HG02763 (cell line): ENCODE data around the gene SMIM41.

Source experiments
- ATAC-seq: cut with Tn5 transposase; IDR thresholded peaks from one replicate; pipeline ENCODE4 v1.9.1; 2021; ENCODE audit warnings: mild to moderate bottlenecking, moderate library complexity; ENCODE audit not compliant: unreplicated experiment

Gene SMIM41

GRCh38 chr12:52063082-52063924 lies 16.2 kb upstream of the SMIM41 start:
- ATAC-seq, result no peak

- no peak for ATAC-seq
Observed at GRCh38 chr12:52063981-52064649, 15.4 kb upstream of the SMIM41 start.

DNA sequence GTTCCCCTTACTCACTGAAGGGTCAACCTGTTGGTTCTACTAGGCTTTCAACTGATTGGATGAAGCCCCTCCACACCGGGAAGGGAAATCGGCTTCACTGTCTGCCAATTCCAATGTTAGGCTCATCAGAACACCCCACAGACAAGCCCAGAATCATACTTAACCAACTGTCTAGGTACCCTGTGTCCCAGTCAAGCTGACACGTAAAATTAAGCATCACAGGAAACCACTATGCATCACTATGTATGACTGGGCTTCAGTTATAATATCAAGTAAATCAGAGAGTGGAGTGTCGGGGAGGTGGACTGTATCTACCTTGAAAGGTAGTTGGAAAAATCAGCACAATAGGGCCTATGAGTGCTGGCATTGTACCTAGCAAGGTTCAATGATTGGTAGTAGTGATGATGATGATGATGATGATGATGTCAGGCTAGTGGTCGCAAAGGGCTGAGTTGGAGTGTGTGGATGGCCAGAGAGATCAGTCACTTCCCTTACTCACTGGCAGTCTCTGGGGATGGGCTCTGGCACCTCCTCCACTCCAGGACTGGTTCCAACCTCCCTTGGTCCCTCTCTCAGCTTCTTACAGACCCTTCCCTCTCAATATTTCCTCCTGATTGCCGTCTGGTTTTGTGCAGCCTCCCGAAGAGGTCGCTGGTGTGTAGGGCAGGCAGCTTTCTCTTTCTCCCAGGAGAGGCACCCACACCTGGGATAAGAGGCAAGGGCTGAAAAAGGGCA lies 13.0 kb upstream of the SMIM41 start:
- no peak for ATAC-seq

DNA sequence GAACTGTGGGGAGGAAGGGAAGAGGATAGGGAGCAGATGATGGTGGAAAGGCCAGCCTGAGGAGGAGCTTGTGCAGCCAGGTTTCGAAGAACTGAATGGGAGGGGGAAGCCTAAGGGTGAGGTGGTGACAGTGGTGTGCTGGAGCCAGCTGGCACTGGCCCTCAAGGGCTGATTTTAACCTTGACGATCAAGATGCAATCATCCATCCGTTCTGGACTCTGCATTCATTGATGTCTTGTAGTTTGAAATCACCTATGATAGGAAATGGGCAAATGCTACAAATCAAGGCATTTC lies 12.5 kb upstream of the SMIM41 start:
- no peak for ATAC-seq

DNA sequence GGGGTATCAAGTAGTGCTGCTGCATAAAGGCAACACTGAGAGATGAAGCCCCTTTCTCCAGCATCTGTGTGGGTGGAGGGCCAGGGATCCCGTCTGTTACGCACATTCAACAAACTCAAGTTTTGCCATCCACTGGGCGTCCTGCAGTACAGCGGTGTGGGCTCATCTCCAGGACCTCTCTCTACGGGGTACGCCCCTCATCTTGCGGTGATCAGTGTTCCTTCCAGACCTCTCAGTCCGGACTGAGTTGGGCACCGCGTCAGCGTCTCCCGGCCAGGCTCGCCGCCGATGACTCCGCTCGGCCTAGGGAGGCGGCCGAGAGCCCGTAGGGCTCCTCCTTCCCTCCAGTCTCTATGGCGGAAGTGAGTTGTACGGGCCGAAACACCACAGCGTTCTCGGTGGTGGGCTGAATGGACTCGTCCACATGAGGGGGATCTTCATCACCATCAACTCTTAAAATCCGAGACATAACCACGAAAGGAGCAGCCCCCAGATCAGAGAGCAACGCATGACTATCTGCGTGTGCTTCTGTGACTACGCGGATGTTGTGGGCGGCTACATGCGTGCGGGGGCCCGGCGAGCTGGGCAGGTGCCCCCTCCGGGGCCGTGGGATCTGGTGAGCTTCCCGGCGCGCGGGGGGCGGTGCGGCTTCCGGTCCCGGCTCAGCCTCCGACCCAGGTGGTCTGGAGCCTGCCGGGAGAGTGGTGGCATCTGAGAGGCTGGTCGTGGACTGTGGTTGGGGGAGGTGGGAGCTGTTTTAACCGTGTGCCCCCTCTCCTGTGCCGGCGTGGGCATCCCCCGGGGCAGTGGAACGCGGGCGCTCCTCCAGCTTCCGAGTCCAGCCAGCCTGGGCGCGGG lies 9.9 kb upstream of the SMIM41 start, which contains the start of gene ATG101:
Gene ATG101, plus strand, starts transcription at position 652 of the 858 bp plus-strand sequence. CDS start 3,673 bp downstream, outside the sequence.
- ATAC-seq, result peak; percentile 95

DNA sequence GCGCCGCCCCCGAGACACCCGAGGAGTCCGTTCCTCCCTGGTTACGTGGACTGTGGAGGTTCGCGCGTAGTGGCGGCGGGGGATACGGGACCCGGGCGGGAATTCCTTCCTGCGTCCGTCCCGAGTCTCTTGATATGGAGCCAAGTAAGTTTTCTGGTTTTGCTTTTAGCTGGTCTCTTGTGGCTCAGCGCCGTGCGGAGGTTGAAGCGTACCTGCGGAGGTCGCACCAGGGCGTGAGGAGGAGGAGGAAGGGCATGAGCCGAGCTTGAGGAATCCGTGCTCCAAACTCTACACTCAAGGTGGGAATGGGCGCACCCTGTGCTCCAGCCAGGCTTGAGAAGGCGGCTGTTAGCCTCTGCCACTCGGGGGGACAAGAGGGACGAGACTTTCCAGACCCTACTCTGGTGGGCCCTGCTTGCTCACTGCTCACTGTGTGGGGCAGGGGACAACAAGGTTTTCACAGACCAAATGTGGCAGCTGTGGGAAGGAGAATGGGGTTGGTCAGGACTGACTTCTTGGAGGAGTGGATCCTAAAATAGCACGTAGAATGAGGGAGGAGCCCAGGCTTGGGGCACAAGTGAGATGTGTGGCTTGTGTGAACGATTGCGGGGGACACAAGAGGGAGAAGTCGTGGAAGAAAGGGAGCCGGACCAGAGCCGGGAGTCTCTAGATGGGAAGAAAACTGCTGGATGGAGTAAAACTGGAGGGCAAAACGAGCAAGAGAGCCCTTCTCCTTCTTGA lies 9.1 kb upstream of the SMIM41 start:
- ATAC-seq, result peak; percentile 12

DNA sequence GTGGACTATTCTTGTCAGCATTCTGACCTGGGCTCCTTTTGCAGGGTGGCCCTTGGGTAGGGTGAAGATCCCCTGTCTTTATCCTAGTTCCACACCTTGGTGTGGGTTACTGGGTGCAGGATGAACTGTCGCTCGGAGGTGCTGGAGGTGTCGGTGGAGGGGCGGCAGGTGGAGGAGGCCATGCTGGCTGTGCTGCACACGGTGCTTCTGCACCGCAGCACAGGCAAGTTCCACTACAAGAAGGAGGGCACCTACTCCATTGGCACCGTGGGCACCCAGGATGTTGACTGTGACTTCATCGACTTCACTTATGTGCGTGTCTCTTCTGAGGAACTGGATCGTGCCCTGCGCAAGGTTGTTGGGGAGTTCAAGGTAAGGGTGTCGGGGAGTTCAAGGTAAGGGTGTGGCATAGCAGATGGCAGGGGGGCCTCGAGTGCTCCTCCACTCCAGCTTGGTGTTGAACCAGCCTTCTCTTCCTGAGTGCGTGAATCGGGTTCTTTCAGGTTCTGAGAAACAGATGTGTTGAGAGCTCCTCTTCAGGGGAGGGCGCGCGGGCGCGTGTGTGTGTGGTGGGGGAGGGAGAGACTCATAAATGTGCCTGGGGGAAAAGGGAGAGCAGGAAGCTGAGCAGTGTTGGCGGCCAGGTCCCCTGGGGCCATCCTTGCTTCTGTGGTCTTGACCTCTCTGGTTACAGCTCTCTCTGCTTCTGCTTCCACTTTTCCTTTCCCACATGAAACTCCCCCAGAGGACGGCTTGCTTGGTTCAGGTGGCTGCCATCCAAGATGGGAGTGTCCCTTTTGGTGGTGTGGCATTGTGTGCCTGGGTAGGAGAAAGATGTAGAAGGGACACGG lies 5.7 kb upstream of the SMIM41 start:
- no peak for ATAC-seq

DNA sequence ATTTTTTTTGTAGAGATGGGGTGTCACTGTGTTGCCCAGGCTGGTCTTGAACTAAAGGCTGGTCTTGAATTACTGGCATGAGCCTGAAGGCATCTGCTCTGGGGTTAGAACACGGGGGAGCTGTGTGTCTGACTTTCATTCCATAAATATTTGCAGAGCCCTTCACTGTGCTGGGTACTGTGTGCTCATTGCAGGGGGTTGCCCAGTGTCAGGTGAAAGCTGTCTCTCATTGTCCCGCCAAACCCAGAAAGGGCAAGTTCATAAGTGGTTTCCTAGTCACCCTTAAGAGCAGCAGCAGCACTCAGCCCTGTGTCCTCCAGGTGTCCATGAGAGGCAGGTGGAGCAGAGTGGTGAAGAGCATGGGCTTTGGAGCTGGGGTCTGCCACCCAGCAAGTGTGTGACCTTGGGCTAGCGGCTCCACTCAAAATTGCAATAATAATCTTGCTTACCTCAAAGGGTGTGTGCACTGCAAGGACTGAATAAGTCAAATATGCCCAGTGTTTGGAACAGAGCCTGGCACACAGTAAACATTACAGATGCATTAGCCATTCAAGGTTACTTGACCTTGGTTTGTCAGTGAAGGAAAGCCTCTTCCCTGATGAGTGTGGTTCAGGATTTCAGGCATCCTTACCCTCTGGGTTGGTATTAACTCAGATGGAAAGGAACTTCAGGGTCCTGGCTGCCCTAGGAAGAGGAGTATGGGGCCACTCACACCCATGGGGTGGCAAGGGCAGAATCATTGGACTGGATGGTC lies 4.4 kb upstream of the SMIM41 start:
- no peak for ATAC-seq

- no peak for ATAC-seq
Observed at GRCh38 chr12:52076811-52077210, 2.7 kb upstream of the SMIM41 start.

- no peak for ATAC-seq
Observed at GRCh38 chr12:52078276-52078675, 1.2 kb upstream of the SMIM41 start.

DNA sequence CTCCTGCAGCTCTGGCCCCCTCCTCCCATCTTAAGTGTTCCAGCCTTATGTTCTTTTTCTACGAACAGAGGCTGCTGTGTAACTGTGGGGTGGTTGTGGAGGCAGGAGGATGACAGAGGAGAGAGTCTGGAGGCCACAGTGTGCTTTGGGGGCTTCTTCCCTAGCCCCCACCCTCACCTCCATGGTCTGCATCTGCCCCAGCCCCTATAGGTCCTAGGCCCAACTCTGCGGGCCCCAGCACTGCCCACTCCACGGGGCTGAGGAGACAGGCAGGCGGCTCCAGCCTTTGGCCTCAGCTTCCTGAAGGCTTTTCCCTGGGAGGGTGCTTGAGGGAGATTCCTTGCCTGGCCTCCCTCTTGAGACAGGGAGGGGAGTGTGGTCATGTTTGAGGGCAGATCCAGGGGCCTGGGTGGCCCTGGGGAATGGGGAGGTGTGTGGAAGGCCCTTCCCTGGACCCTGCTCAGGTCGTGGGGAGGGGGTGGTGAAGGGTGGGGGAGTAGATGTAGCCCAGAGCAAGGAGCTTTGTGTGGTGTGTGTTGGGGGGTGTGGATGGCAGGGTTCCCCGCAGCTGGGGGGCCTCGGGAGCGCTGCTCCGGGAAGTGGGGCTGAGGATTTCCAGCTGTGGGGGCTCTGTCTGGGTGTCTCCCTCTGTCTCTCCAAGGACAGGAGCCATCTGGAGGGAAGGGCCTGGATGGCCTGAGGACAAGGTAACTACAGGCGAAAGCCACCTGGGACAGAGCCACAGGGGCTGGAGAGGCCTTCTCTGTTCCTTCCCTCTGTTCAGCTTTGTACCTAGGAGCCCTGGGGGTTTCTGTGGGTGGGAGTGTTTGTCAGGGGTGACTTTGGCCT lies 1.1 kb downstream of the SMIM41 start:
- ATAC-seq, result no peak

DNA sequence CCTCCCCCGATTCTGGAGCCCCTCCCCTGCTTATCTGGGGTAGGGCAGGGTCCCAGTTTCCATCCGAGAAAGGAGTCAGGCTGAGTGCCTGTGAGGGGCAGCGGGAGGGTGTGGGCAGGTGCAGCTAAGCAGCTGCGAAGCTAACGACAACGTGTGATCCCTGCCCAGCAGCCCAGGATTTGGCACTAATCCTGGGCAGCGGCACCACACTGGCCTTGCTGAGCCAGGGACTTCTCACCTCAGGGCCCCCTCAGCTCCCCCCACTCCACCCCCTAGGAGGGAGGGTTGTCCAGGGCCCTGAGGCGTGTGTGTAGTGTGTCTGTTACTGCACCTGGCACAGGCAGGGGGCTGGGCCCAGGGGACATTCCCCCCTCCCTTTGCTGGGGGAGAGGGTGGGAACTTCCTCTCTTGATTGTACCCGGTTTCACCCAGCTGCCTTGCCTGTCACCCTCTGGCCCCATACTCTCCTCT lies 1.8 kb downstream of the SMIM41 start:
- ATAC-seq, result peak; percentile 62

DNA sequence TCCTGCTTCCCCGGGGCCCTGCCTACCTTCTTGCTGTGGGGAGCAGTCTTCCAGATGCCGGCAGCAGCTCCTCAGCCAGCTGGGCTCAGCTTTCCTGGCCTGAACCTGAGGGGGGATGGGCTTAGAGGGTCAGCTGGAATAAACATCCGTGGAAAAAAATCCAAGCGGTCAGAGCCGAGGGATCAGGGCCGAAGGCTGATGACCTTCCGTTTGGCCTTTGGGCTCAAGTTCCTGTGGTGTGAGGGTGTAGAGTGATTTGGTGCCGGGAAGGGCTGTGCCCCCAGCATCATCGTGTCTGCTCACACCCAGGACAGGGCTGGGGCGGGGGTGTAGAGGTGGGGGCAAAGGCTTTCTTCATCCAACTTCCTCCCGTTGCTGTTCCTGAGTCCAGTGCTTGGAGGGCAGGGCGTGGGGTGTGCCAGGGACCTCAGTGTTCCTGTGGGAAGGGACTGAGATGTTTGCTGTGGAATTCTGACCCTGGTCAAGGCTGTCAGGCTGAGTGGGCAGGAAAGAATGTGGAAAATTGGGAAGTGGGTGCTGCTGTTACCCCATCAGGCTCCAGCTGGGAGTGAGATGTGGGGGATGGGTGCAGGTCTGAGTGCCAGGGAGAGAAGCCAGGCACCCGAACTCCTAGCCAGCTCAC lies 2.6 kb downstream of the SMIM41 start:
- no peak for ATAC-seq

GRCh38 chr12:52082669-52082987 lies 3.1 kb downstream of the SMIM41 start:
- no peak for ATAC-seq

GRCh38 chr12:52082988-52083637 lies 3.6 kb downstream of the SMIM41 start:
- no peak for ATAC-seq

DNA sequence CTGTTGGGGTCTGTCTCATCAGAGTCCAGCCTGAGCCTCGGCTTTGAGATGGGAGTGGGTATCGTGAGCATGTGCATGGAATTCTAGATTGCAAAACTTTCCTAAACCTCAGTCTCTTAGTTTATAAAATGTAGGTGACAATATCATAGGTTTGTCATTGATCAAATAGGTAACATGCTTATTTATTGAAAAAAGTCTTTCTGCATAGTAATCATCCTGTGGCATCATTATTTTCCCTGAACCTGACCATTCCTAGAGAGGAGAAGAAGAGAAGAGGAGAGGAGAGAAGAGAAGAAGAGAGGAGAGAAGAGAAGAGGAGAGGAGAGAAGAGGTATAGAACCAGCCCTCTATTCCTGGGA lies 4.1 kb downstream of the SMIM41 start:
- no peak for ATAC-seq
